Adrenal gland (tissue), 12 donors: ENCODE results near the gene TMUB2. TPM values are rescaled to one million over a fixed set of nuclear protein-coding genes. Genes with fewer than 3 reads are reported as not detected.

Experiments used
- DNase-seq, 7 donors: peaks; one replicate each; pipeline ENCODE4 v3.0.0-alpha.2; 2019 to 2020
- H3K27ac ChIP-seq, 5 donors: fragments of 200-600 bp; sonication (generic) in 4 of 5; 1 replicate in 3 of 5; 2 replicates in 2 of 5; pipeline versions ENCODE4 v1.5.1 to v1.8.0; 2016 to 2020; ENCODE audit warnings: mild to moderate bottlenecking in 1 of 5
- H3K27me3 ChIP-seq: fragments of 200-600 bp; 2 replicates; pipeline ENCODE4 v1.8.0; 2021
- H3K36me3 ChIP-seq, 2 donors: fragments of 200-600 bp; replicated peaks in 1 of 2; 1 replicate in 1 of 2; 2 replicates in 1 of 2; pipeline versions ENCODE4 v1.5.1 to v1.8.0; 2018 to 2022
- H3K4me1 ChIP-seq, 2 donors: fragments of 200-600 bp; replicated peaks in 1 of 2; 1 replicate in 1 of 2; 2 replicates in 1 of 2; pipeline versions ENCODE4 v1.5.1 to v1.8.0; 2018 to 2021
- H3K4me3 ChIP-seq, 4 donors: fragments of 200-600 bp; sonication (generic) in 3 of 4; one replicate each; pipeline ENCODE4 v1.5.1; 2016 to 2018
- H3K9me3 ChIP-seq, 3 donors: fragments of 200-600 bp; sonication (generic) in 1 of 3; replicated peaks in 1 of 3; 1 replicate in 2 of 3; 2 replicates in 1 of 3; pipeline versions ENCODE4 v1.5.1 to v1.8.0; 2016 to 2021
- POLR2A ChIP-seq, 2 donors: fragments of 450-650 bp; IDR thresholded peaks; one replicate each; pipeline ENCODE4 v1.6.1; 2017; ENCODE audit warnings: antibody characterized with exemption in 2 of 2, mild to moderate bottlenecking in 2 of 2, moderate library complexity in 1 of 2
- WGBS, 4 donors: extraction: QIAGEN DNeasy Blood & Tissue Kit in 2 of 4; methylation state at CpG; one replicate each; pipeline versions ENCODE4 v1.1.5 to v1.1.7; 2013 to 2017; 5-methylcytosine and 5-hydroxymethylcytosine counted together
- intact Hi-C, 2 donors: fragments of 100-400 bp; cut with DNase I; formaldehyde crosslinking; loops; one replicate each; pipeline versions ENCODE4 v1.14.1 to v1.15.0; 2022 to 2023
- polyA plus RNA-seq, 3 donors: library from polyadenylated mRNA; stranded (reverse); fragments of 200-250 nt in 2 of 3; fragments of 350-450 nt in 1 of 3; fragmentation: Illumina TruSeq in 1 of 3; extraction: RNeasy Lipid Tissue Mini Kit (QIAGEN cat#74804) in 1 of 3; gene quantifications; one replicate each; pipeline ENCODE4 v1.2.3, GENCODE V29; 2013 to 2014
- total RNA-seq, 9 donors: library from RNA; depleted of rRNA in 4 of 9; stranded (reverse); fragments of >200 nt in 4 of 9; fragments of 120-200 nt in 1 of 9; fragmentation: NEBNext Ultra II Directional in 1 of 9; extraction: Animal tissue kit (Norgen Biotek cat#: 25700) in 1 of 9; gene quantifications; one replicate each; pipeline versions ENCODE4 v1.1.0 to v1.2.4, GENCODE V29; 2013 to 2023
- TF ChIP-seq, protein P1 (sequence below), 6 experiments: fragments of 450-650 bp in 4 of 6; fragments of 200-600 bp in 2 of 6; sonication (generic) in 1 of 6; IDR thresholded peaks; 1 replicate in 5 of 6; 2 replicates in 1 of 6; pipeline versions ENCODE4 v1.5.1 to v1.8.0; 2016 to 2021; ENCODE audit warnings: antibody characterized with exemption in 6 of 6, mild to moderate bottlenecking in 2 of 6, moderate library complexity in 1 of 6
- donor health status: healthy with polysubstance abuse.
- donor health status: Bipolar disorder and iron deficiency.
- donor health status: DM: yes; HTN: yes; CAD: no.
- donor health status: DM: no; HTN: no; CAD: no.
- donor health status: DM: no; HTN: no; CAD: no.
- donor health status: DM: yes; HTN: yes; CAD: no.

TMUB2 gene
- total and polyA plus RNA-seq, 12 donors: 21.8 to 89.3 (median 40.3) TPM

DNA sequence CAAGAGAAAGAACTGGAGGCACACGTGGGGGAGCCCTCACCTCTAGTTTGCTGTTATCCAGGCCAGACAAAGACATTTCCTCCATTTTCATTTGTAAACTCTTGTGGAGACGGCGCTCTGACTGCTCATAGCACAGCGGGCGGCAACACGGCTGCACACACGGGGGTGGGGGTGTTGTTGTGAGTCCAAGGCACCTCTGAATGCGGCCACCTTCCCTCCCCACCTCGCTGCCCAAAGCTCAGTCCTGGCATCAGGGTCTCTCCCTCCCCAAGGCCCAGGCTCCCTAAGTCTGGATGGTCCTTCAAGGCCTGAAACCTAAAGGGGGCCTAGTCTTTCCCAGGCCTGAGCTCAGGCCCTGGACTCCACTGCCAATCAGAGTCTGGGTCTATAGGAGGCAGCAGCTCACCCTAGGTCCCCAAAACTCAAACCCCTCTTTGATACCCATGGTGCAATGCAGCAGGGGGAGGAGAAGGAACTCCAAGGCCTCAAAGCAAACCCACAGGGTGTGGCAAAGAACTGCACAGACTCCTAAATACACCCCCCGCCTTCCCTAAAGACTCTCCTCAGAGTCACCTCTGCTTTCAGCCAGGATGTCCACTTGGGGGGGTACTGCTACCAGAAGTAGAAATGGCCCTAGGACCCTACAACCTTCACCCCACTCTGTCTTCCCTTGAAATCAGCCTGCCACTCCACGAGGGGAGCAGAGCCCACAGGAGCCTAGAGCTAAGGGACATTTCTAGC, 11.4 kb downstream of the TMUB2 start:
- intact Hi-C loops: no loop called here
- TF ChIP-seq POLR2A (IDR thresholded peaks at IDR 0.05): no peak
- TF ChIP-seq, protein P1, sequence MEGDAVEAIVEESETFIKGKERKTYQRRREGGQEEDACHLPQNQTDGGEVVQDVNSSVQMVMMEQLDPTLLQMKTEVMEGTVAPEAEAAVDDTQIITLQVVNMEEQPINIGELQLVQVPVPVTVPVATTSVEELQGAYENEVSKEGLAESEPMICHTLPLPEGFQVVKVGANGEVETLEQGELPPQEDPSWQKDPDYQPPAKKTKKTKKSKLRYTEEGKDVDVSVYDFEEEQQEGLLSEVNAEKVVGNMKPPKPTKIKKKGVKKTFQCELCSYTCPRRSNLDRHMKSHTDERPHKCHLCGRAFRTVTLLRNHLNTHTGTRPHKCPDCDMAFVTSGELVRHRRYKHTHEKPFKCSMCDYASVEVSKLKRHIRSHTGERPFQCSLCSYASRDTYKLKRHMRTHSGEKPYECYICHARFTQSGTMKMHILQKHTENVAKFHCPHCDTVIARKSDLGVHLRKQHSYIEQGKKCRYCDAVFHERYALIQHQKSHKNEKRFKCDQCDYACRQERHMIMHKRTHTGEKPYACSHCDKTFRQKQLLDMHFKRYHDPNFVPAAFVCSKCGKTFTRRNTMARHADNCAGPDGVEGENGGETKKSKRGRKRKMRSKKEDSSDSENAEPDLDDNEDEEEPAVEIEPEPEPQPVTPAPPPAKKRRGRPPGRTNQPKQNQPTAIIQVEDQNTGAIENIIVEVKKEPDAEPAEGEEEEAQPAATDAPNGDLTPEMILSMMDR (IDR thresholded peaks at IDR 0.05): no peak

DNA sequence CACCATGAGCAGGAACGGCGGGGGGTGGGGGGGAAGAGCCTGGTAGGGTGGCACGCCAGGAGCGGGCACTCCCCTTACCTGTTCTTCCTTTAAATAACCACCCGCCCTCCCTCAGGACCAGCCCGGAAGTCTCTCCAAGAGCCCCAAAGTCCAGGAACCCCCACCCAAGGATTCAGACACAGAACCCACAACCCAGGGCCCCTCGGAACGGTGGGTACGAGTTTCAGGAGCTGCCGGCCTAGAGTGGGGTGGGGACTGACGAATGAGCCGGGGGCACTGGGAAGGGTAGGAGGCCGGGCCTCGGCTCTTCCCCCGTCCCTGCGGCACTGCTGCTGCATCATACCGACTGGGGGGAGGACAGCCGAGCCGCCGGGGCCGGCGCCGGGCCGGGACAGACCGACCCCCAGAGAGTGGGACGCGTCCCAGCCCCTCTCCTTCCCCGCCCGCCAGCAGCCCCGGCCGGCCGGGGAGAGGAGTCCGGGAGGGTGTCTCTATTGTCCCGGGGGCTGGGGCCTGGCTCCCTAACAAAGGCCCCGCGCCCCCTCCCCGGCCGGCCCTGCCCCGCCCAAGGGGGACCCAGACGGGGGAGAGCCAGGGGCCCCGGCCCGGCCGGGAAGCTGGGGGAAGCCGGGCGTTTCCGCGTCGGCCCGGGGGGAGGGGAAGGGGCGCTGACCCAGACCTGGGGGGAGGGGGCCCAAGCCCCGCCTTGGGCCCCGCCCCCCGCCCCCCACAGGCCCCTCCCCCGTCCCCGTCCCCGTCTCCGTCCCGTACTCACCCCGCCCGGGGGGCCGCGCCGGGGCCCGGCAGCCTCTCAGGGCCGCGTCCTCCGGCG, 12.2 kb downstream of the TMUB2 start:
- DNase-seq: peak in 6 of 7 donors; percentile 48 to 74 (median 62)

More for the DNA sequence above, 11.4 kb downstream of the TMUB2 start:
- peak overlapping the region; percentile 86 to 96 (median 89) for H3K27ac ChIP-seq
- peaks cover 14 to 19% of the 10 kb centered on the region in 2 donors for H3K4me1 ChIP-seq
- H3K27me3 ChIP-seq: no peaks in the 10 kb centered on the region
- H3K36me3 ChIP-seq: peaks cover 0 to 42% of the 10 kb centered on the region in 2 donors
- 63 to 73% (median 64%) methylated on average over 10 to 11 of the region's 11 CpGs for WGBS, 4 donors
- peak overlapping the region in 3 of 4 donors; percentile 60 to 90 (median 65) for H3K4me3 ChIP-seq
- peak in 2 of 7 donors; percentile 31 to 57 for DNase-seq
- no peaks in the 10 kb centered on the region for H3K9me3 ChIP-seq

DNA sequence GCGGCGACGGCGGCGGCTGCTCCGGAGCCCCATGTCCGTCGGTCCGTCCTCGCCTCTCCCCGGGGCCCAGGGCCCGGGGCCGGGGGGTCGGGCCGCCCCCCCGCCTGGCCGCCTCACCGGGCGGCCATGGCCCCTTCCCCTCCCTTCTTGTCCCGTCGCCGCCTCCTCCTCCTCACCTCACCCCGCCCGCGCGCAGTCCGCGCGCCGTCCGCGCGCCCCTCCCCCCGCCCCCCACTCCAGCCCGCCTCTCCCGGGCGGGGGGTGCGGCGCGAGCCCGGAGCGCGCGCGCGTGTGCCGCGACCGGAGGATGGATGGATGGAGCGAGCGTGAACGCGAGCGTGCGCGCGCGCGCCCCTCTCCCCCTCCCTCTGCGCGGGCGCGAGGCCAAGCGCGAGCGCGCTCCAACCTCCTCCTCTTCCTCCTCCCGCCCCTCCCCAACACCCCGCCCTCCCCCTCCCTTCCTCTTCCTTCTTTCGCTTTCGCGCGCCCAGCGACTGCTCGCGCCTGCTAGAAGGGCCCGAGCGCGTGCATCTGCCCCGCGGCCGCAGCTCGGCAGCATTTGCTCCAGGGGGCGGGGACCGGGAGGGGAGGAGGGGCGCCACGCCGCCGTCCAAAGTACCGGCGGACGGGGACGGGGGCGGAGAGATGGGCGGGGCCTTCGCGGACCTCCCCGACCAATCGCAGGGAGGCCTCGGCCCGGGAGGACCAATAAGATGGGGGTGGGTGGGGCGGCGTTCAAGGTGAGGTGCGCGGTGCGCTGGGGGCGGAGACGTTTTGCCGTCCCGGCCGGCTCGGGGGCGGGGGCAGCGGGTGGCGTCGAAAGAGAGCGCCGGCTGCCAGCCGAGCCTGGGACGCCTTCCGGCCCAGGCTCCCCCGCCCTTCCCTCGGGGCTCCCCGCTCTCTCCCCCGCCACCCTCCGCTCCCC, 13.0 kb downstream of the TMUB2 start, which contains the start of gene ATXN7L3:
Gene ATXN7L3, minus strand, starts transcription at position 332 of the 925 bp plus-strand sequence. CDS start 1,814 bp downstream, outside the sequence.
- H3K9me3 ChIP-seq: no peaks in the 10 kb centered on the region
- peak in 1 of 2 donors; percentile 37 for TF ChIP-seq POLR2A (IDR thresholded peaks at IDR 0.05)
- TF ChIP-seq, protein P1 (IDR thresholded peaks at IDR 0.05): no peak
- peak; percentile 99 to 100 (median 99) for DNase-seq
- H3K4me1 ChIP-seq: peaks cover 22 to 32% of the 10 kb centered on the region in 2 donors
- peaks cover 0 to 25% of the 10 kb centered on the region in 2 donors for H3K36me3 ChIP-seq
- intact Hi-C loops: loop anchor here in 1 of 2 donors (10.0 kb wide), 1 partner anchor 325 kb away; no protein-coding TSS in a partner anchor
- H3K27me3 ChIP-seq: no peaks in the 10 kb centered on the region
- WGBS, 4 donors: 0 to 1% (median 1%) methylated on average over 28 to 123 of the region's 126 CpGs; no CpG with 5 or more reads in 1 of the 4 donors
- peak within 1 kb of the TSS; percentile 86 to 96 (median 89) for H3K27ac ChIP-seq
- H3K4me3 ChIP-seq: peak within 1 kb of the TSS in 3 of 4 donors; percentile 65 to 90 (median 76)

More for the DNA sequence above, 12.2 kb downstream of the TMUB2 start:
- intact Hi-C loops: no loop called here
- Histone ChIP-seq H3K27ac (peak overlapping the region; percentile 86 to 96 (median 89)), H3K36me3 (peaks cover 0 to 34% of the 10 kb centered on the region in 2 donors), H3K27me3 (no peaks in the 10 kb centered on the region), H3K9me3 (no peaks in the 10 kb centered on the region), H3K4me1 (peaks cover 15 to 25% of the 10 kb centered on the region in 2 donors), H3K4me3 (peak overlapping the region in 3 of 4 donors; percentile 60 to 90 (median 65))
- 0 to 4% (median 1%) methylated on average over 5 to 64 of the region's 68 CpGs for WGBS, 4 donors
- peak in 1 of 2 donors; percentile 13 for TF ChIP-seq POLR2A (IDR thresholded peaks at IDR 0.05)
- TF ChIP-seq, protein P1 (IDR thresholded peaks at IDR 0.05): no peak
